Lower leg skin (tissue), 3 donors: ENCODE results near the gene MAEA.

Source experiments
- POLR2A ChIP-seq, 2 donors: fragments of 450-650 bp; IDR thresholded peaks; one replicate each; pipeline ENCODE4 v1.6.1; 2016 to 2017; ENCODE audit warnings: antibody characterized with exemption in 2 of 2, mild to moderate bottlenecking in 1 of 2, moderate library complexity in 1 of 2
- TF ChIP-seq, protein P1 (sequence below), 3 donors: fragments of 450-650 bp; IDR thresholded peaks; one replicate each; pipeline ENCODE4 v1.5.1; 2016; ENCODE audit warnings: antibody characterized with exemption in 3 of 3, mild to moderate bottlenecking in 3 of 3, moderate library complexity in 2 of 3

DNA sequence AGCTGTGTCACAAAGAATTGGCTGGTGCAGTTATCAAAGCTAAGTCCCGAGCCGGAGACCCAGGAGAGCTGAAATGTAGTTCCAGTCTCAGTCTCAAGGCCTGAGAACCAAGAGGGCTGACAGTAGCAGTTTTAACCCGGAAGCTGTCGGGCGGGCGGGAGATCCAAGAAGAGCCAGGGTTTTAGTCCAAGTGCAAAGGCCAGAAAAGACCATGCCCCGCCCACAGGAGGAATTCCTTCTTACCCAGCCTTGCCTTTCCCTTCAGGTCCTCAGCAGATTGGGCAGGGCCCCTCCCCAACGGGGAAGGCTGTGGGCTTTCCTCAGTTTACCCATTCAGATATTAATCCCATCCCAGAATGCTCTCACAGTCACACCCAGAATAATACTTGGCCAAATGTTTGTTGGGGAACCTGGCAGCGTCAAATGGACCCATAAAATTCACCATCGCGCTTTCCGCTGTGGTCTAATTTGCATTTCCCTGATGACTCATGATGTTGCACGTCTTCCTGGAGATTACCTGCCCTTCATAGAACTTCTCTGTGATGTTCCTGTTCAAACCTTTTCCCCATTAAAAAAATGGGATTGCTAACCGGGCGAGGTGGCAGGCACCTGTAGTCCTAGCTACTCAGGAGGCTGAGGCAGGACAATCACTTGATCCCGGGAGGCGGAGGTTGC lies 16.2 kb downstream of the MAEA start:
- TF ChIP-seq, protein P1, sequence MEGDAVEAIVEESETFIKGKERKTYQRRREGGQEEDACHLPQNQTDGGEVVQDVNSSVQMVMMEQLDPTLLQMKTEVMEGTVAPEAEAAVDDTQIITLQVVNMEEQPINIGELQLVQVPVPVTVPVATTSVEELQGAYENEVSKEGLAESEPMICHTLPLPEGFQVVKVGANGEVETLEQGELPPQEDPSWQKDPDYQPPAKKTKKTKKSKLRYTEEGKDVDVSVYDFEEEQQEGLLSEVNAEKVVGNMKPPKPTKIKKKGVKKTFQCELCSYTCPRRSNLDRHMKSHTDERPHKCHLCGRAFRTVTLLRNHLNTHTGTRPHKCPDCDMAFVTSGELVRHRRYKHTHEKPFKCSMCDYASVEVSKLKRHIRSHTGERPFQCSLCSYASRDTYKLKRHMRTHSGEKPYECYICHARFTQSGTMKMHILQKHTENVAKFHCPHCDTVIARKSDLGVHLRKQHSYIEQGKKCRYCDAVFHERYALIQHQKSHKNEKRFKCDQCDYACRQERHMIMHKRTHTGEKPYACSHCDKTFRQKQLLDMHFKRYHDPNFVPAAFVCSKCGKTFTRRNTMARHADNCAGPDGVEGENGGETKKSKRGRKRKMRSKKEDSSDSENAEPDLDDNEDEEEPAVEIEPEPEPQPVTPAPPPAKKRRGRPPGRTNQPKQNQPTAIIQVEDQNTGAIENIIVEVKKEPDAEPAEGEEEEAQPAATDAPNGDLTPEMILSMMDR (IDR thresholded peaks at IDR 0.05): no peak
- TF ChIP-seq POLR2A (IDR thresholded peaks at IDR 0.05): no peak
